Esophagus squamous epithelium (tissue), 5 donors: ENCODE measurements around the gene KNSTRN. TPM values are rescaled to one million over a fixed set of nuclear protein-coding genes. Genes with fewer than 3 reads are reported as not detected.

Experiments used
- DNase-seq: peaks from one replicate; lab custom pipeline; 2025; lab: John Stamatoyannopoulos, UW
- H3K27ac ChIP-seq, 4 donors: fragments of 200-600 bp; sonication (generic); one replicate each; pipeline ENCODE4 v1.5.1; 2016 to 2019; ENCODE audit warnings: mild to moderate bottlenecking in 1 of 4
- H3K27me3 ChIP-seq, 4 donors: fragments of 200-600 bp; sonication (generic); 1 replicate in 3 of 4; 2 replicates in 1 of 4; pipeline versions ENCODE4 v1.5.1 to v1.6.0; 2017 to 2021; ENCODE audit warnings: antibody characterized with exemption in 1 of 4
- H3K36me3 ChIP-seq, 3 donors: fragments of 200-600 bp; sonication (generic); one replicate each; pipeline ENCODE4 v1.5.1; 2016 to 2019
- H3K4me1 ChIP-seq, 3 donors: fragments of 200-600 bp; sonication (generic); one replicate each; pipeline ENCODE4 v1.5.1; 2017 to 2019
- H3K4me3 ChIP-seq, 4 donors: fragments of 200-600 bp; sonication (generic); 1 replicate in 3 of 4; 2 replicates in 1 of 4; pipeline ENCODE4 v1.5.1; 2016 to 2019; ENCODE audit warnings: mild to moderate bottlenecking in 2 of 4, moderate library complexity in 1 of 4
- H3K9me3 ChIP-seq, 3 donors: fragments of 200-600 bp; sonication (generic); one replicate each; pipeline ENCODE4 v1.5.1; 2016 to 2019
- POLR2A ChIP-seq, 4 donors: fragments of 450-650 bp; IDR thresholded peaks; one replicate each; pipeline ENCODE4 v1.6.1; 2017; ENCODE audit warnings: antibody characterized with exemption in 4 of 4, mild to moderate bottlenecking in 4 of 4, moderate library complexity in 3 of 4
- WGBS, 2 donors: methylation state at CpG; one replicate each; pipeline ENCODE4 v1.1.5; 2018; 5-methylcytosine and 5-hydroxymethylcytosine counted together
- intact Hi-C: fragments of 100-400 bp; cut with DNase I; formaldehyde crosslinking; loops from one replicate; pipeline ENCODE4 v1.15.0; 2022
- total RNA-seq, 4 donors: library from RNA; depleted of rRNA; stranded (reverse); fragments of >200 nt; gene quantifications; one replicate each; pipeline ENCODE4 v1.1.0, GENCODE V29; 2016
- TF ChIP-seq, protein P1 (sequence below), 6 experiments: fragments of 450-650 bp in 4 of 6; fragments of 200-600 bp in 2 of 6; sonication (generic) in 2 of 6; IDR thresholded peaks; one replicate each; pipeline ENCODE4 v1.5.1; 2016 to 2019; ENCODE audit warnings: antibody characterized with exemption in 6 of 6, mild to moderate bottlenecking in 4 of 6, moderate library complexity in 4 of 6
- donor health status: DM: yes; HTN: yes; CAD: no.

The KNSTRN gene
- total RNA-seq, 4 donors from 2014 or later, result 11.3 to 22.0 (median 17.3) TPM

DNA sequence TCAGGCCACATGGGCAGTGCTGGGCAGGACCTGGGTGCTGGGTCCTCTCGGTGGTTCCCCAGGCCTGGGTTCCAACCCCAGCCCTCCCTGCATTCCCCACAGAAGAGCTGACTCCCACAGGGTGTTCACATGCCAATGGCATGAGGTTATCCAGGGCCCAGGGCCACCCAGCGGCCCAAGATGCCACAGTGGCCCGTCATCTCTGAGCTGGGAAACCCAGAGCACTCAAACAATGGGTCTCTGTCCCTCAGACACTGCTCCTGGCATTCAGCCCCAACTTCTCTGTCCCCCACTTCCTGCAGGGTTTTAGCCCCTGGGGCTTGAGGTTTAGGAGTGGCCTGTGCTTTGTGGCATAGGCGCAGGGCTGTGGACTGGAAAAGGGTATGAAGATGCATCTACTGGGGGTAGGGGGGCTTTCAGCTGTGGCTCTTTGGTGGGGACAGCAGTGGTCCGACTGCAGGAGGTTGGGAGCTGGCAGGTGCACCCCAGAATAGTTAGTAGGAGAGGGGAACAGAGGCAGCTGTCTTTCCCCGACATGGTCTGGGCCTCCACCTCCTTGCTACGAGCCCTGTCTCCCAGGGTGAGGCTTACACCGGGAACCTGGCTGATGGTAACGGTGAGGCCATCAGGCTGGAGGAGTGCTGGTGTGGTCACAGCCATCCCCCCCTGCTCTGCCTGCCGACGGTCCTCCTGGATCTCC is 43.5 kb upstream of the KNSTRN start:
- Histone ChIP-seq H3K36me3 (peaks cover 0 to 19% (median 0%) of the 10 kb centered on the region in 3 donors), H3K4me3 (peak overlapping the region; percentile 38 to 61 (median 52)), H3K9me3 (no peaks in the 10 kb centered on the region), H3K27ac (peak overlapping the region; percentile 92 to 95 (median 94)), H3K27me3 (no peaks in the 10 kb centered on the region), H3K4me1 (peaks cover 78 to 100% (median 86%) of the 10 kb centered on the region in 3 donors)
- intact Hi-C loops, result no loop called here
- 85 to 90% methylated on average over 2 to 5 of the region's 11 CpGs for WGBS, 2 donors
- no peak for DNase-seq
- no peak for TF ChIP-seq POLR2A (IDR thresholded peaks at IDR 0.05)
- TF ChIP-seq, protein P1, sequence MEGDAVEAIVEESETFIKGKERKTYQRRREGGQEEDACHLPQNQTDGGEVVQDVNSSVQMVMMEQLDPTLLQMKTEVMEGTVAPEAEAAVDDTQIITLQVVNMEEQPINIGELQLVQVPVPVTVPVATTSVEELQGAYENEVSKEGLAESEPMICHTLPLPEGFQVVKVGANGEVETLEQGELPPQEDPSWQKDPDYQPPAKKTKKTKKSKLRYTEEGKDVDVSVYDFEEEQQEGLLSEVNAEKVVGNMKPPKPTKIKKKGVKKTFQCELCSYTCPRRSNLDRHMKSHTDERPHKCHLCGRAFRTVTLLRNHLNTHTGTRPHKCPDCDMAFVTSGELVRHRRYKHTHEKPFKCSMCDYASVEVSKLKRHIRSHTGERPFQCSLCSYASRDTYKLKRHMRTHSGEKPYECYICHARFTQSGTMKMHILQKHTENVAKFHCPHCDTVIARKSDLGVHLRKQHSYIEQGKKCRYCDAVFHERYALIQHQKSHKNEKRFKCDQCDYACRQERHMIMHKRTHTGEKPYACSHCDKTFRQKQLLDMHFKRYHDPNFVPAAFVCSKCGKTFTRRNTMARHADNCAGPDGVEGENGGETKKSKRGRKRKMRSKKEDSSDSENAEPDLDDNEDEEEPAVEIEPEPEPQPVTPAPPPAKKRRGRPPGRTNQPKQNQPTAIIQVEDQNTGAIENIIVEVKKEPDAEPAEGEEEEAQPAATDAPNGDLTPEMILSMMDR (IDR thresholded peaks at IDR 0.05), result no peak

DNA sequence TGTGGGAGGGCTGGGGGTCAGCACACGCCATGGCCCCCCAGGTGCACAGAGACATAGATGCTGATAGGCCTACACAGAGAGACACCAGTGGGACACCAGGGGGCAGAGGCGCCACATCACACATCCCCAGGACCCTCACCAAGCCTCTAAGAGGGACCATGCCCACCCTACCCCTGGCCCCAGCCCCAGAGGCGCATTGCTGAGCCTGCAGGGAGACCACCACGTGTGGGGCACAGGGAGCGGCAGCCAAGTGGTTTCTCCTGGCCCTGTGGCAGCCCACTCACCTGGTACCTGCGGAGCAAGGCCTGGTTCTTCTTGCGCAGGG is 42.9 kb upstream of the KNSTRN start:
- TF ChIP-seq, protein P1 (IDR thresholded peaks at IDR 0.05), result no peak
- TF ChIP-seq POLR2A (IDR thresholded peaks at IDR 0.05), result no peak
- no peaks in the 10 kb centered on the region for H3K27me3 ChIP-seq
- H3K27ac ChIP-seq, result peak overlapping the region; percentile 92 to 95 (median 94)
- no peaks in the 10 kb centered on the region for H3K9me3 ChIP-seq
- intact Hi-C loops, result no loop called here
- peaks cover 74 to 100% (median 81%) of the 10 kb centered on the region in 3 donors for H3K4me1 ChIP-seq
- WGBS, 2 donors, result 65% methylated on average over 4 of the region's 7 CpGs; no CpG with 5 or more reads in 1 of the 2 donors
- DNase-seq, result no peak
- peaks cover 0 to 19% (median 0%) of the 10 kb centered on the region in 3 donors for H3K36me3 ChIP-seq
- H3K4me3 ChIP-seq, result peak overlapping the region; percentile 38 to 61 (median 52)

DNA sequence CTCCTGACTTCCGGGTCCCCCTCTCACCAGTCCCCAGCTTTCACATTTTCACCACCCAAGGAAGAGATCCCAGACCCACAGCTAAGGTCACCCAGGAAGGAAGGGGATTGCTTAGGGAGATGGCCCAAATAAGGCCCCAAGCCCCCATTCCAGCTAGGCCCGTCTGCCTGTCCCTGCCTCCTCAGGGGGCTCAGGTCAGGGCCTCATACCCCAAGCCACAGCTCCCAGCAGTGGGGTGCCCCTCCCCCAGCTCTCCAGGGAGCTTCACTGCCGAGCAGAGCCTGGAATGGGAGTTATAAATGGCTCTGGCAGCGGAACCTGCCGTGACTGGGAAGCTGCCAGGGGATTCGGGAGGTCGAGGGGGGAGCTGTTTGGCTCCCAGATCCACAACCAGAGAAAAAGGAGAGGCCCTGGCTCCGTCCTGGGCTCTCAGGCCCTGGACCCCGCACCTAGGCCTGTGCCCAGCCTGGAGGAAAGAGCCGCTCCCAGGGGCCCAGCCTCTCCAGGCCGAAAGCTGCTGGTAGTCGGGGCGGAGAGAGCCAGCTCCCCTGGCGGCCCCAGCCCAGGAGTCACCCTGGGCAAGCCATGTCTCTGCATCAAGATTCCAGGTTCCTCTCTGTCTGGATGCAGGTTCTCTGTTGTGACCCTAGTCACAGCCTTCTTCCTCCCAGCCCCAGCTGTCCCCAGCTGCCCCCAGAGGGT is 42.3 kb upstream of the KNSTRN start:
- no peaks in the 10 kb centered on the region for H3K9me3 ChIP-seq
- peaks cover 0 to 19% (median 0%) of the 10 kb centered on the region in 3 donors for H3K36me3 ChIP-seq
- H3K27ac ChIP-seq, result peak overlapping the region; percentile 92 to 95 (median 94)
- peak overlapping the region; percentile 38 to 61 (median 52) for H3K4me3 ChIP-seq
- WGBS, 2 donors, result 33% methylated on average over 1 of the region's 14 CpGs; no CpG with 5 or more reads in 1 of the 2 donors
- peaks cover 74 to 100% (median 78%) of the 10 kb centered on the region in 3 donors for H3K4me1 ChIP-seq
- intact Hi-C loops, result no loop called here
- no peak for TF ChIP-seq POLR2A (IDR thresholded peaks at IDR 0.05)
- TF ChIP-seq, protein P1 (IDR thresholded peaks at IDR 0.05), result peak in 1 of 6 experiments; percentile 15
- DNase-seq, result no peak
- H3K27me3 ChIP-seq, result no peaks in the 10 kb centered on the region

DNA sequence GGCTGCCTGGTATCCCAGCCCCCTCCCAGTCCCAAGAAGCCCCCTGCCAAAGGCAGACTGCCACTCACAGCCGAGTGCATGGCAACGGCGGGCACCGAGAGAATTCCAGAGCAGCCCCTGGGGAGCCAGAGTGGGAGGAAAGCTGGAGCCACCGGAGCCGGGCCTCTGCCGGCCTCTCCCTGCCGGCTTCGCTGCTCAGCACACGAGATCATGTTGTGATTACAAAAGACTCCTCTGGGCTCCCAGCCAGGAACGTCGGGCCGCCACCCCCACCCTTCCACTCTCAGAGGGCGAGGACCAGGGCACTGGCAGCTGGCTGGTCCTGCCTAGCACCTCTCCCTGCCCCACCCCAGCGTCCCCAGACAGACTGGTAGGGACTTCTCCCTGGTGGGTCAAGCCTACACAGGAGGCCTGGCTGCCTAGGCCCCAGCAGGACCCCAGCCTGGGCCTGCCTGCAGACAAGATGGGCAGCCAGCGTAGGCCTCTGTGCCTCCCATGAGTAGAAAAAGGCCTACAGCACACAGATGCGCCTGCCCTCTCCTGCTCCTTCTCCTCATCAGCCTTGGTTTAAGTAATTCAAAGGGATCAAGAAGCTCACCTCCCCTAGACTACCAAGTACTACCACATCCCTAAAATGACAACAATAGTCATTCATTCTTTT is 41.7 kb upstream of the KNSTRN start, which contains the start of gene CCDC9B:
Gene CCDC9B (minus strand): TSS at position 200 of the 661 bp plus-strand sequence. CDS start 120 bp downstream, at position 80.
- peaks cover 0 to 17% (median 0%) of the 10 kb centered on the region in 3 donors for H3K36me3 ChIP-seq
- no peak for DNase-seq
- peak in 3 of 4 donors; percentile 47 to 80 (median 55) for TF ChIP-seq POLR2A (IDR thresholded peaks at IDR 0.05)
- TF ChIP-seq, protein P1 (IDR thresholded peaks at IDR 0.05), result peak in 2 of 6 experiments; percentile 3
- intact Hi-C loops, result no loop called here
- peak within 1 kb of the TSS; percentile 92 to 95 (median 94) for H3K27ac ChIP-seq
- H3K4me3 ChIP-seq, result peak within 1 kb of the TSS; percentile 38 to 61 (median 52)
- H3K9me3 ChIP-seq, result no peaks in the 10 kb centered on the region
- no peaks in the 10 kb centered on the region for H3K27me3 ChIP-seq
- H3K4me1 ChIP-seq, result peaks cover 69 to 100% (median 74%) of the 10 kb centered on the region in 3 donors
- WGBS, 2 donors, result 29 to 31% methylated on average over 2 to 12 of the region's 17 CpGs
